GM12878 (cell line): ENCODE measurements around the gene KCND2. TPM values are rescaled to one million over a fixed set of nuclear protein-coding genes. Genes with fewer than 3 reads are reported as not detected.
A peak's percentile ranks its signal among the peaks of the same experiment; 100 is the strongest.

Experiments used
- ATAC-seq: fragments of 200-7000 bp; cut with Tn5 transposase; 3 replicates; pipeline ENCODE4 v1.9.1; 2020; ENCODE audit warnings: mild to moderate bottlenecking, moderate library complexity
- BruUV-seq: library from RNA; stranded (reverse); fragments of 400-500 nt; replicated peaks from 2 replicates; lab custom pipeline; 2021; lab: Mats Ljungman, UMichigan
- CTCF ChIA-PET: fragments of 300-600 bp; sonication (Branson Sonifier 250); formaldehyde crosslinking; extraction: SDS; loops from one replicate; lab custom pipeline; 2021; ENCODE audit warnings: inconsistent platforms; lab: Yijun Ruan, JAX
- POLR2A ChIA-PET: fragments of 350-600 bp; formaldehyde crosslinking; extraction: SDS; loops from one replicate; lab custom pipeline; 2021; ENCODE audit warnings: inconsistent platforms; lab: Charles Lee
- RAD21 ChIA-PET: fragments of 300-600 bp; sonication (Branson Sonifier 250); formaldehyde crosslinking; loops from one replicate; lab custom pipeline; 2023; ENCODE audit warnings: antibody characterized with exemption; ENCODE audit not compliant: unreplicated experiment; lab: Charles Lee
- SMC1A ChIA-PET: fragments of 300-600 bp; sonication (Branson Sonifier 250); formaldehyde crosslinking; loops from one replicate; lab custom pipeline; 2023; ENCODE audit not compliant: unreplicated experiment, uncharacterized antibody; lab: Charles Lee
- DNase-seq: peaks from one replicate; pipeline ENCODE4 v3.0.0-alpha.2; 2011; ENCODE audit warnings: low read depth, low spot score
- FAIRE-seq: peaks from 3 replicates; lab custom pipeline; 2011; peaks lifted over from hg19 to GRCh38; lab: Jason Lieb, UNC
- H2AFZ ChIP-seq: 2 replicates; pipeline ENCODE4 v1.6.0; 2011; ENCODE audit warnings: low read depth, low read length, control low read depth; ENCODE audit not compliant: control insufficient read depth
- H3K27ac ChIP-seq: 2 replicates; pipeline ENCODE4 v1.5.1; 2011; ENCODE audit warnings: control low read depth; ENCODE audit not compliant: control insufficient read depth, insufficient read depth
- H3K27me3 ChIP-seq, 2 experiments: replicated peaks in 1 of 2; 2 replicates each; pipeline versions ENCODE4 v1.6.0 to v1.6.1; 2011; ENCODE audit warnings: low read length in 1 of 2; ENCODE audit not compliant: control insufficient read depth in 2 of 2, insufficient read depth in 2 of 2
- H3K36me3 ChIP-seq, 2 experiments: 2 replicates each; pipeline ENCODE4 v1.5.1; 2011; ENCODE audit warnings: low read length in 1 of 2; ENCODE audit not compliant: control insufficient read depth in 2 of 2, insufficient read depth in 2 of 2
- H3K4me1 ChIP-seq: 2 replicates; pipeline ENCODE4 v1.6.1; 2011; ENCODE audit warnings: mild to moderate bottlenecking, low read length, moderate library complexity, mixed read lengths; ENCODE audit not compliant: control insufficient read depth, insufficient read depth
- H3K4me2 ChIP-seq: 2 replicates; pipeline ENCODE4 v1.6.0; 2011; ENCODE audit warnings: control low read depth; ENCODE audit not compliant: control insufficient read depth, insufficient read depth
- H3K4me3 ChIP-seq: fragments of 200-600 bp; sonication (generic); 2 replicates; pipeline ENCODE4 v1.5.1; 2016
- H3K79me2 ChIP-seq: 2 replicates; pipeline ENCODE4 v1.6.0; 2011; ENCODE audit warnings: low read length; ENCODE audit not compliant: control insufficient read depth, insufficient read depth
- H3K9ac ChIP-seq: 2 replicates; pipeline ENCODE4 v1.8.0; 2011; ENCODE audit warnings: low read length, control low read depth, mixed read lengths; ENCODE audit not compliant: control insufficient read depth, insufficient read depth
- H3K9me3 ChIP-seq: replicated peaks from 3 replicates; pipeline ENCODE4 v1.5.1; 2011; ENCODE audit warnings: mild to moderate bottlenecking, low read length; ENCODE audit not compliant: control insufficient read depth, insufficient read depth
- H4K20me1 ChIP-seq: 2 replicates; pipeline ENCODE4 v1.6.0; 2011; ENCODE audit not compliant: control insufficient read depth, insufficient read depth
- BMI1 ChIP-seq: fragments of 450-650 bp; IDR thresholded peaks from 2 replicates; pipeline ENCODE4 v1.6.1; 2016; ENCODE audit warnings: mild to moderate bottlenecking, moderate library complexity, borderline replicate concordance
- E2F4 ChIP-seq: IDR thresholded peaks from 2 replicates; pipeline ENCODE4 v1.6.1; 2012; ENCODE audit warnings: low read depth, low read length, improper control_type of control experiment
- EED ChIP-seq: sonication (generic); IDR thresholded peaks from 2 replicates; pipeline ENCODE4 v1.6.1; 2016; ENCODE audit warnings: antibody characterized with exemption, low read depth
- ETV6 ChIP-seq, 2 experiments: fragments of 450-650 bp in 1 of 2; IDR thresholded peaks in 1 of 2; conservative IDR thresholded peaks in 1 of 2; 2 replicates each; pipeline ENCODE4 v1.6.1; 2014; ENCODE audit warnings: antibody characterized with exemption in 1 of 2, borderline replicate concordance in 1 of 2, low read depth in 1 of 2, mild to moderate bottlenecking in 1 of 2, moderate library complexity in 1 of 2
- IRF5 ChIP-seq: fragments of 450-650 bp; IDR thresholded peaks from 2 replicates; pipeline ENCODE4 v1.6.1; 2017; ENCODE audit warnings: borderline replicate concordance
- LARP7 ChIP-seq: fragments of 450-650 bp; IDR thresholded peaks from 2 replicates; pipeline ENCODE4 v1.6.1; 2017; ENCODE audit warnings: mild to moderate bottlenecking
- NR2C1 ChIP-seq: fragments of 450-650 bp; IDR thresholded peaks from 2 replicates; pipeline ENCODE4 v1.6.1; 2017; ENCODE audit warnings: antibody characterized with exemption, mild to moderate bottlenecking, moderate library complexity
- PAX5 ChIP-seq: IDR thresholded peaks from 2 replicates; pipeline ENCODE4 v1.6.1; 2011; ENCODE audit warnings: low read depth, low read length, borderline replicate concordance
- POU2F2 ChIP-seq: IDR thresholded peaks from 3 replicates; pipeline ENCODE4 v1.6.1; 2011; ENCODE audit warnings: low read depth, mild to moderate bottlenecking, low read length, borderline replicate concordance
- WGBS: methylation state at CpG from one replicate; pipeline ENCODE4 v1.1.6; 2016; ENCODE audit warnings: low lambda C conversion rate; ENCODE audit not compliant: insufficient replicate concordance, insufficient coverage; ENCODE audit errors: missing lambda C conversion rate; 5-methylcytosine and 5-hydroxymethylcytosine counted together
- in situ Hi-C: fragments of 300-500 bp; cut with MboI; formaldehyde crosslinking; loops from 9 replicates; pipeline ENCODE4 v1.14.3; 2018; ENCODE audit warnings: mixed read lengths
- intact Hi-C: fragments of 100-400 bp; cut with micrococcal nuclease; formaldehyde crosslinking; loops from one replicate; pipeline ENCODE4 v1.14.2; 2022; ENCODE audit not compliant: unreplicated experiment
- polyA plus RNA-seq, 11 experiments: library from polyadenylated mRNA; depleted of rRNA in 4 of 11; unstranded in 6 of 11; stranded (reverse) in 5 of 11; fragments of >200 nt; fragmentation: Nextera tagmentation in 4 of 11; fragmentation: Illumina TruSeq in 1 of 11; extraction: Ambion mirVana in 4 of 11; extraction: Trizol in 1 of 11; gene quantifications; 1 replicate in 1 of 11; 2 replicates in 10 of 11; pipeline versions ENCODE4 v1.2.1 to v1.2.3, GENCODE V29; 2011 to 2016; ENCODE audit warnings: inconsistent platforms in 2 of 11, missing spikeins in 2 of 11, low read depth in 1 of 11
- total RNA-seq, 4 experiments: library from RNA; depleted of rRNA in 3 of 4; stranded (reverse); fragments of >200 nt in 3 of 4; fragmentation: Illumina TruSeq in 1 of 4; extraction: Trizol in 1 of 4; gene quantifications; 2 replicates each; pipeline versions ENCODE4 v1.2.1 to v1.2.3, GENCODE V29; 2013 to 2021
- TF ChIP-seq, protein P1 (sequence below): IDR thresholded peaks from 2 replicates; pipeline ENCODE4 v1.6.1; 2011; ENCODE audit warnings: low read depth, mild to moderate bottlenecking, low read length, moderate library complexity, borderline replicate concordance; ENCODE audit errors: extremely low read depth

KCND2 gene
- total and polyA plus RNA-seq, 10 of the 15 experiments (the other 5 are each of a cell fraction or from before 2014, with no cell fraction given), result 3.6 to 22.3 (median 6.3) TPM

- POLR2A ChIA-PET, result interaction anchor here (0.9 to 1.0 kb wide), 2 partner anchors 9 to 14 kb away, joined by 4 read pairs; no protein-coding TSS in a partner anchor
These were observed 199.9 kb downstream of the KCND2 start for GRCh38 chr7:120472892-120473291.

More at GRCh38 chr7:120472892-120473291, 199.9 kb downstream of the KCND2 start:
- H3K4me2 ChIP-seq, result peak overlapping the region; percentile 46
- no TSS peak for BruUV-seq
- ChIA-PET RAD21 (interaction anchor here (1.4 kb wide), 1 partner anchor 199 kb away, joined by 5 read pairs; the partner anchor contains the start of gene KCND2), CTCF (interaction anchor here (1.0 to 2.5 kb wide), 3 partner anchors 10 to 537 kb away, joined by 3 to 7 read pairs (median 3); no protein-coding TSS in a partner anchor), SMC1A (interaction anchor here (0.8 to 3.3 kb wide), 11 partner anchors 9 to 200 kb away, joined by 3 to 13 read pairs (median 3); partner anchors contain the start of gene KCND2)
- no peaks in the 10 kb centered on the region; the same call in none of the 2 replicates for H3K79me2 ChIP-seq
- no peak for TF ChIP-seq POU2F2
- TF ChIP-seq NR2C1, result no peak
- no peak for TF ChIP-seq E2F4
- TF ChIP-seq, protein P1, sequence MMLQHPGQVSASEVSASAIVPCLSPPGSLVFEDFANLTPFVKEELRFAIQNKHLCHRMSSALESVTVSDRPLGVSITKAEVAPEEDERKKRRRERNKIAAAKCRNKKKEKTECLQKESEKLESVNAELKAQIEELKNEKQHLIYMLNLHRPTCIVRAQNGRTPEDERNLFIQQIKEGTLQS, result no peak
- no peak for TF ChIP-seq EED
- no peak for TF ChIP-seq IRF5
- TF ChIP-seq PAX5, result no peak
- TF ChIP-seq LARP7, result no peak
- no peak for TF ChIP-seq ETV6 (conservative IDR thresholded peaks at IDR 0.05 in 1 of 2, IDR thresholded peaks at IDR 0.05 in 1 of 2; ENCODE audit: borderline replicate concordance in 1 of 2, low read depth in 1 of 2)
- no peak for TF ChIP-seq BMI1
- no peaks in the 10 kb centered on the region for H3K9me3 ChIP-seq
- ATAC-seq (no peak), DNase-seq (no peak), FAIRE-seq (no peak)
- H2AFZ ChIP-seq, result no peak overlapping the region
- intact Hi-C loops, result no loop called here
- 62% methylated on average over 3 of the region's 3 CpGs for WGBS
- in situ Hi-C loops, result no loop called here
- no peak overlapping the region for H3K27ac ChIP-seq
- no peak overlapping the region for H3K4me3 ChIP-seq
- peaks cover 3% of the 10 kb centered on the region for H3K4me1 ChIP-seq
- no peaks in the 10 kb centered on the region; a peak in 1 of 4 replicates for H3K36me3 ChIP-seq
- no peak overlapping the region for H3K9ac ChIP-seq
- no peaks in the 10 kb centered on the region for H4K20me1 ChIP-seq
- no peaks in the 10 kb centered on the region for H3K27me3 ChIP-seq
